Measurements from ENCODE around the gene RYR2. TPM values are rescaled to one million over a fixed set of nuclear protein-coding genes. Genes with fewer than 3 reads are reported as not detected.

RYR2 gene
- total RNA-seq, 4 donors from 2014 or later: 0.16 to 1.4 (median 0.60) TPM

DNA sequence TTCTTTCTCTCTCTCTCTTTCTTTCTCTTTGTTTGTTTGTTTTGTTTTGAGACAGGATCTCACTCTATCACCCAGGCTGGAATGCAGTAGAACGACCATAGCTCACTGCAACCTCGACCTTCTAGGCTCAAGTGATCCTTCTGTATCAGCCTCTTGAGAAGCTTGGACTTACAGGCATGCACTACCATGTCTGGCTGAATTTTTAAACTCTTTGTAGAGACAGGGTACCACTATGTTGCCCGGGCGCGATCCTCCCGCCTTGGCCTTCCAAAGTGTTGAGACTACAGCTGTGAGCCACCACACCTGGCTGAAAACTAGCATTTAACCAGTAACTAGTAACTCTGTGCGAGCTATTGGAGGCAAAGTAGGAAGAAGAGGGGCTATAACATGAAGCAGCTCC, 523.3 kb downstream of the RYR2 start:
- TF ChIP-seq, protein P1, sequence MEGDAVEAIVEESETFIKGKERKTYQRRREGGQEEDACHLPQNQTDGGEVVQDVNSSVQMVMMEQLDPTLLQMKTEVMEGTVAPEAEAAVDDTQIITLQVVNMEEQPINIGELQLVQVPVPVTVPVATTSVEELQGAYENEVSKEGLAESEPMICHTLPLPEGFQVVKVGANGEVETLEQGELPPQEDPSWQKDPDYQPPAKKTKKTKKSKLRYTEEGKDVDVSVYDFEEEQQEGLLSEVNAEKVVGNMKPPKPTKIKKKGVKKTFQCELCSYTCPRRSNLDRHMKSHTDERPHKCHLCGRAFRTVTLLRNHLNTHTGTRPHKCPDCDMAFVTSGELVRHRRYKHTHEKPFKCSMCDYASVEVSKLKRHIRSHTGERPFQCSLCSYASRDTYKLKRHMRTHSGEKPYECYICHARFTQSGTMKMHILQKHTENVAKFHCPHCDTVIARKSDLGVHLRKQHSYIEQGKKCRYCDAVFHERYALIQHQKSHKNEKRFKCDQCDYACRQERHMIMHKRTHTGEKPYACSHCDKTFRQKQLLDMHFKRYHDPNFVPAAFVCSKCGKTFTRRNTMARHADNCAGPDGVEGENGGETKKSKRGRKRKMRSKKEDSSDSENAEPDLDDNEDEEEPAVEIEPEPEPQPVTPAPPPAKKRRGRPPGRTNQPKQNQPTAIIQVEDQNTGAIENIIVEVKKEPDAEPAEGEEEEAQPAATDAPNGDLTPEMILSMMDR (IDR thresholded peaks at IDR 0.05; ENCODE audit: low read depth): no peak

DNA sequence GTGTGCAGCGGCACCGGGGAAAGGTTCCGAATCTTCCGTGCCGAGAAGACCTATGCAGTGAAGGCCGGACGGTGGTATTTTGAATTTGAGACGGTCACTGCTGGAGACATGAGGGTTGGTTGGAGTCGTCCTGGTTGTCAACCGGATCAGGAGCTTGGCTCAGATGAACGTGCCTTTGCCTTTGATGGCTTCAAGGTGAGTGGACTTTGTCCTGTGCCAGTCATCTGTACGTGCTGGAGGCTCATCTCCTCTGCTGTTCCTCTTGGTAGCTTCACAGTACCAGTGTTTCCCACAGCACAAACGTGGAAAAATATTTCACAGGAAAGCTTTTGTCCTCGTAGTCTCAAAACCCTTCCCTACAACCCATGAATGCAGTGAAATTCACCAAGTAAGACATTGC, 524.6 kb downstream of the RYR2 start:
- TF ChIP-seq, protein P1 (IDR thresholded peaks at IDR 0.05; ENCODE audit: low read depth): no peak

DNA sequence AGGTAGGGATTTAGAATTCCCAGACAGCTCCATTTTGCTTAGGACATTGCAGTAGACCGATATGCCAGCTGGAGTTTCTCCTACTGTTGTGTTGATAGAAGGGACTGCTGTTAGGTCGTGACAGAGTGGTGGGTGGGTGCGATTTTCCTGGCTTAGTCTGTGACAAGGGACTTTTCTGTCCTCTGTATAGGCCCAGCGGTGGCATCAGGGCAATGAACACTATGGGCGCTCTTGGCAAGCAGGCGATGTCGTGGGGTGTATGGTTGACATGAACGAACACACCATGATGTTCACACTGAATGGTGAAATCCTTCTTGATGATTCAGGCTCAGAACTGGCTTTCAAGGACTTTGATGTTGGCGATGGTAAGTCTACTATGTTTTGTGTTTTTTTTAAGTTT, 527.0 kb downstream of the RYR2 start:
- TF ChIP-seq, protein P1 (IDR thresholded peaks at IDR 0.05; ENCODE audit: low read depth): no peak

DNA sequence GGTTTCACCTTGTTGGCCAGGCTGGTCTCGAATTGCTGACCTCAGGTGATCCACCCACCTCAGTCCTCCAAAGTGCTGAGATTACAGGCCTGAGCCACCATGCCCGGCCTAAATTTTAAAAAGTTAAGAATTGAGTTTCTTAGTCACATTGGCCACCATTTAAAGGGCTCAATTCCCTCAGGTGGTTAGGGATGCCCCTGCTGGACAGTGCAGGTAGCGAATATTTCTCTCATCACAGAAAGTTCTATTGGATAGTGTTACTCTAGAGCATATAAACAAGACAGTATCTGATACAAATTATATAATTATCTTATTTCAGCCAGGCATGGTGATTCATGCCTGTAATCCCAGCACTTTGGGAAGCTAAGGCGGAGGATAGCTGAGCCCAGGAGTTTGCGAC, 528.5 kb downstream of the RYR2 start:
- TF ChIP-seq, protein P1 (IDR thresholded peaks at IDR 0.05; ENCODE audit: low read depth): no peak

DNA sequence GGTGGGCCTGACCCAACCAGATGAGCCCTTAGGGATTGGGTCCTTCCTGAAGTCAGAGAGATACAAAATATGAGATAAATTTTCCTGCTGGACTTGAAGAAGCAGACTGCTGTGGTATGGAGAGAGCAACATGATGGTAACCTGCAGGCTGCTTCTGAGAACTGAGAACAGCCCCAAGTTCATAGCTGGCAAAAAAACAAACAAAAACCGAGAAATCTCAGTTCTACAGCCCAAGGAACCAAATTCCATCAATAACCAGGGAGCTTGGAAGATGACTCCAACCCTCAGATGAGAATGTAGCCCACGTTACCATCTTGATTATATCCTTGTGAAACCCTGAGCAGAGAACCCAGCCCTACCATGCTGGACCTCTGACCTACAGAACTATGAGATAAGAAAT, 532.6 kb downstream of the RYR2 start:
- TF ChIP-seq, protein P1 (IDR thresholded peaks at IDR 0.05; ENCODE audit: low read depth): no peak

DNA sequence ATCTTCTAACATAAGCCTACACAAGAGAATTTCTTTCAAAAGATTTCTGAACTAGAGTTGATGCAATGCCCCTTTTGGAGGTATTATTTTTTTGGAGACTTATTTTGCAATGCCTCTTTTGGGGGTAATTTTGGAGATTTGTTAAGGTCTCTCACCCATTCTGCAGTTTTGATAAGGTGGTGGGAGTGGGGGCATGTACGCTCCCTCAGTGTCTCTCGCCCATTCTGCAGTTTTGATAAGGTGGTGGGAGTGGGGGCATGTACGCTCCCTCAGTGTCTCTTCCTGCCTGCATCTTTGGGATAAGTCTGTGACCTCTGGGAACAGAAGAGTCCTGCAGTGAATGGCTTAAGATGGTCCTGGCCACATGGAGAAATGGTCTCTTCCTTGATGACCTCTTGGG, 536.6 kb downstream of the RYR2 start:
- TF ChIP-seq, protein P1 (IDR thresholded peaks at IDR 0.05; ENCODE audit: low read depth): no peak

DNA sequence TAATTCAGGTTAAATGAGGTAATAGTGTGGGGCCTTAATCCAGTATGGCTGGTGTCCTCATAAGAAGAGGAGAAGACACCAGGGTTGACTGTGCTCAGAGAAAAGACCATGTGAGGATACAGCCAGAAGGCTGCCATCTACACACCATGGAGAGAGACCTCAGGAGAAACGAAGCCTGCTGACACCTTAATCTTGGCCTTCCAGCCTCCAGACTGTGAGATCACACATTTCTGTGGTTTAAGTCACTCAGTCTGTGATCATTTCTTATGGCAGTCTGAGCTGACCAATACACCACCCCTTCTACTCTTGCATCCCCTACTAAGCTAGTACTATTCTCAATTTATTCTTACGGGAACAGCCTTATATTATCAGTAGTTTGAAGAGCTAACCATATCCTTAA, 538.7 kb downstream of the RYR2 start:
- TF ChIP-seq, protein P1 (IDR thresholded peaks at IDR 0.05; ENCODE audit: low read depth): no peak
